Neural cell (in vitro differentiated cells): ENCODE data around the gene SDK1.

ENCODE experiments used
- EP300 ChIP-seq: fragments of 450-650 bp; conservative IDR thresholded peaks from 2 replicates; pipeline ENCODE4 v1.6.1; 2014; ENCODE audit warnings: antibody characterized with exemption, mild to moderate bottlenecking, moderate library complexity; ENCODE audit not compliant: poor library complexity, severe bottlenecking
- POLR2AphosphoS5 ChIP-seq: IDR thresholded peaks from 2 replicates; pipeline ENCODE4 v1.6.1; 2012
- TAF1 ChIP-seq: IDR thresholded peaks from 2 replicates; pipeline ENCODE4 v1.6.1; 2012; ENCODE audit warnings: low read depth
- TF ChIP-seq, protein P1 (sequence below): fragments of 450-650 bp; IDR thresholded peaks from 2 replicates; pipeline ENCODE4 v1.5.1; 2014; ENCODE audit warnings: antibody characterized with exemption, mild to moderate bottlenecking, moderate library complexity; ENCODE audit not compliant: poor library complexity, severe bottlenecking
- TF ChIP-seq, protein P2 (sequence below): IDR thresholded peaks from 2 replicates; pipeline ENCODE4 v1.6.1; 2012; ENCODE audit warnings: borderline replicate concordance

GRCh38 chr7:3279147-3279818 lies 21.8 kb upstream of the SDK1 start:
- TF ChIP-seq, protein P1, sequence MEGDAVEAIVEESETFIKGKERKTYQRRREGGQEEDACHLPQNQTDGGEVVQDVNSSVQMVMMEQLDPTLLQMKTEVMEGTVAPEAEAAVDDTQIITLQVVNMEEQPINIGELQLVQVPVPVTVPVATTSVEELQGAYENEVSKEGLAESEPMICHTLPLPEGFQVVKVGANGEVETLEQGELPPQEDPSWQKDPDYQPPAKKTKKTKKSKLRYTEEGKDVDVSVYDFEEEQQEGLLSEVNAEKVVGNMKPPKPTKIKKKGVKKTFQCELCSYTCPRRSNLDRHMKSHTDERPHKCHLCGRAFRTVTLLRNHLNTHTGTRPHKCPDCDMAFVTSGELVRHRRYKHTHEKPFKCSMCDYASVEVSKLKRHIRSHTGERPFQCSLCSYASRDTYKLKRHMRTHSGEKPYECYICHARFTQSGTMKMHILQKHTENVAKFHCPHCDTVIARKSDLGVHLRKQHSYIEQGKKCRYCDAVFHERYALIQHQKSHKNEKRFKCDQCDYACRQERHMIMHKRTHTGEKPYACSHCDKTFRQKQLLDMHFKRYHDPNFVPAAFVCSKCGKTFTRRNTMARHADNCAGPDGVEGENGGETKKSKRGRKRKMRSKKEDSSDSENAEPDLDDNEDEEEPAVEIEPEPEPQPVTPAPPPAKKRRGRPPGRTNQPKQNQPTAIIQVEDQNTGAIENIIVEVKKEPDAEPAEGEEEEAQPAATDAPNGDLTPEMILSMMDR: no peak
- TF ChIP-seq, protein P2, sequence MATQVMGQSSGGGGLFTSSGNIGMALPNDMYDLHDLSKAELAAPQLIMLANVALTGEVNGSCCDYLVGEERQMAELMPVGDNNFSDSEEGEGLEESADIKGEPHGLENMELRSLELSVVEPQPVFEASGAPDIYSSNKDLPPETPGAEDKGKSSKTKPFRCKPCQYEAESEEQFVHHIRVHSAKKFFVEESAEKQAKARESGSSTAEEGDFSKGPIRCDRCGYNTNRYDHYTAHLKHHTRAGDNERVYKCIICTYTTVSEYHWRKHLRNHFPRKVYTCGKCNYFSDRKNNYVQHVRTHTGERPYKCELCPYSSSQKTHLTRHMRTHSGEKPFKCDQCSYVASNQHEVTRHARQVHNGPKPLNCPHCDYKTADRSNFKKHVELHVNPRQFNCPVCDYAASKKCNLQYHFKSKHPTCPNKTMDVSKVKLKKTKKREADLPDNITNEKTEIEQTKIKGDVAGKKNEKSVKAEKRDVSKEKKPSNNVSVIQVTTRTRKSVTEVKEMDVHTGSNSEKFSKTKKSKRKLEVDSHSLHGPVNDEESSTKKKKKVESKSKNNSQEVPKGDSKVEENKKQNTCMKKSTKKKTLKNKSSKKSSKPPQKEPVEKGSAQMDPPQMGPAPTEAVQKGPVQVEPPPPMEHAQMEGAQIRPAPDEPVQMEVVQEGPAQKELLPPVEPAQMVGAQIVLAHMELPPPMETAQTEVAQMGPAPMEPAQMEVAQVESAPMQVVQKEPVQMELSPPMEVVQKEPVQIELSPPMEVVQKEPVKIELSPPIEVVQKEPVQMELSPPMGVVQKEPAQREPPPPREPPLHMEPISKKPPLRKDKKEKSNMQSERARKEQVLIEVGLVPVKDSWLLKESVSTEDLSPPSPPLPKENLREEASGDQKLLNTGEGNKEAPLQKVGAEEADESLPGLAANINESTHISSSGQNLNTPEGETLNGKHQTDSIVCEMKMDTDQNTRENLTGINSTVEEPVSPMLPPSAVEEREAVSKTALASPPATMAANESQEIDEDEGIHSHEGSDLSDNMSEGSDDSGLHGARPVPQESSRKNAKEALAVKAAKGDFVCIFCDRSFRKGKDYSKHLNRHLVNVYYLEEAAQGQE: no peak
- no peak for TF ChIP-seq TAF1
- no peak for TF ChIP-seq EP300
- TF ChIP-seq POLR2AphosphoS5: no peak
